ENCODE data around the gene MEIS2.
"Not testable (repeated sequence)": the region's sequence is repeated elsewhere in the genome, so short reads cannot be mapped to it uniquely, and the experiment has no call there.

The MEIS2 gene

GRCh38 chr15:37002041-37002672, 98.2 kb downstream of the MEIS2 start:
- DNase-seq, result no peak
- no peaks in the 10 kb centered on the region for H3K9me3 ChIP-seq (ENCODE audit: control insufficient read depth, low read length)
- no peaks in the 10 kb centered on the region for H3K4me1 ChIP-seq (ENCODE audit: control insufficient read depth, insufficient read depth, low read length, poor library complexity, severe bottlenecking)
- no peak overlapping the region for H3K4me3 ChIP-seq (ENCODE audit: insufficient read depth, low read depth, low read length, poor library complexity, severe bottlenecking)
- H3K36me3 ChIP-seq (ENCODE audit: control insufficient read depth, insufficient read depth, low read length), result no peaks in the 10 kb centered on the region
- H3K27ac ChIP-seq (ENCODE audit: insufficient read depth, low read length, poor library complexity, severe bottlenecking), result no peak overlapping the region
- no peaks in the 10 kb centered on the region for H3K27me3 ChIP-seq (replicated peaks; ENCODE audit: control insufficient read depth, insufficient read depth, low read length, poor library complexity, severe bottlenecking)

GRCh38 chr15:37001417-37001816, 98.9 kb downstream of the MEIS2 start:
- Histone ChIP-seq H3K4me3 (ENCODE audit: insufficient read depth, low read depth, low read length, poor library complexity, severe bottlenecking) (no peak overlapping the region), H3K27ac (ENCODE audit: insufficient read depth, low read length, poor library complexity, severe bottlenecking) (no peak overlapping the region), H3K9me3 (ENCODE audit: control insufficient read depth, low read length) (no peaks in the 10 kb centered on the region), H3K27me3 (replicated peaks; ENCODE audit: control insufficient read depth, insufficient read depth, low read length, poor library complexity, severe bottlenecking) (no peaks in the 10 kb centered on the region), H3K4me1 (ENCODE audit: control insufficient read depth, insufficient read depth, low read length, poor library complexity, severe bottlenecking) (no peaks in the 10 kb centered on the region), H3K36me3 (ENCODE audit: control insufficient read depth, insufficient read depth, low read length) (no peaks in the 10 kb centered on the region)
- DNase-seq, result no peak

GRCh38 chr15:36999778-37000177, 100.6 kb downstream of the MEIS2 start:
- Histone ChIP-seq H3K27ac (ENCODE audit: insufficient read depth, low read length, poor library complexity, severe bottlenecking) (no peak overlapping the region), H3K36me3 (ENCODE audit: control insufficient read depth, insufficient read depth, low read length) (no peaks in the 10 kb centered on the region), H3K27me3 (replicated peaks; ENCODE audit: control insufficient read depth, insufficient read depth, low read length, poor library complexity, severe bottlenecking) (no peaks in the 10 kb centered on the region), H3K4me1 (ENCODE audit: control insufficient read depth, insufficient read depth, low read length, poor library complexity, severe bottlenecking) (no peaks in the 10 kb centered on the region), H3K4me3 (ENCODE audit: insufficient read depth, low read depth, low read length, poor library complexity, severe bottlenecking) (no peak overlapping the region), H3K9me3 (ENCODE audit: control insufficient read depth, low read length) (no peaks in the 10 kb centered on the region)
- no peak for DNase-seq

- H3K4me1 ChIP-seq (ENCODE audit: control insufficient read depth, insufficient read depth, low read length, poor library complexity, severe bottlenecking), result no peaks in the 10 kb centered on the region
- H3K9me3 ChIP-seq (ENCODE audit: control insufficient read depth, low read length), result no peaks in the 10 kb centered on the region
- DNase-seq, result no peak
- H3K4me3 ChIP-seq (ENCODE audit: insufficient read depth, low read depth, low read length, poor library complexity, severe bottlenecking), result no peak overlapping the region
- no peaks in the 10 kb centered on the region for H3K27me3 ChIP-seq (replicated peaks; ENCODE audit: control insufficient read depth, insufficient read depth, low read length, poor library complexity, severe bottlenecking)
- H3K27ac ChIP-seq (ENCODE audit: insufficient read depth, low read length, poor library complexity, severe bottlenecking), result no peak overlapping the region
- no peaks in the 10 kb centered on the region for H3K36me3 ChIP-seq (ENCODE audit: control insufficient read depth, insufficient read depth, low read length)
These were observed 103.7 kb downstream of the MEIS2 start for GRCh38 chr15:36996538-36997181.

GRCh38 chr15:36996121-36996520, 104.2 kb downstream of the MEIS2 start:
- no peak for DNase-seq

GRCh38 chr15:36994790-36995189, 105.6 kb downstream of the MEIS2 start:
- H3K4me1 ChIP-seq (ENCODE audit: control insufficient read depth, insufficient read depth, low read length, poor library complexity, severe bottlenecking), result no peaks in the 10 kb centered on the region
- no peaks in the 10 kb centered on the region for H3K36me3 ChIP-seq (ENCODE audit: control insufficient read depth, insufficient read depth, low read length)
- H3K27ac ChIP-seq (ENCODE audit: insufficient read depth, low read length, poor library complexity, severe bottlenecking), result no peak overlapping the region
- no peak overlapping the region for H3K4me3 ChIP-seq (ENCODE audit: insufficient read depth, low read depth, low read length, poor library complexity, severe bottlenecking)
- H3K27me3 ChIP-seq (replicated peaks; ENCODE audit: control insufficient read depth, insufficient read depth, low read length, poor library complexity, severe bottlenecking), result no peaks in the 10 kb centered on the region
- DNase-seq, result no peak
- no peaks in the 10 kb centered on the region for H3K9me3 ChIP-seq (ENCODE audit: control insufficient read depth, low read length)

More at GRCh38 chr15:36996121-36996520, 104.2 kb downstream of the MEIS2 start:
- no peaks in the 10 kb centered on the region for H3K9me3 ChIP-seq (ENCODE audit: control insufficient read depth, low read length)
- H3K27ac ChIP-seq (ENCODE audit: insufficient read depth, low read length, poor library complexity, severe bottlenecking), result no peak overlapping the region
- H3K4me1 ChIP-seq (ENCODE audit: control insufficient read depth, insufficient read depth, low read length, poor library complexity, severe bottlenecking), result no peaks in the 10 kb centered on the region
- no peaks in the 10 kb centered on the region for H3K36me3 ChIP-seq (ENCODE audit: control insufficient read depth, insufficient read depth, low read length)
- no peak overlapping the region for H3K4me3 ChIP-seq (ENCODE audit: insufficient read depth, low read depth, low read length, poor library complexity, severe bottlenecking)
- H3K27me3 ChIP-seq (replicated peaks; ENCODE audit: control insufficient read depth, insufficient read depth, low read length, poor library complexity, severe bottlenecking), result no peaks in the 10 kb centered on the region

- Histone ChIP-seq H3K9me3 (ENCODE audit: control insufficient read depth, low read length) (no peaks in the 10 kb centered on the region), H3K27ac (ENCODE audit: insufficient read depth, low read length, poor library complexity, severe bottlenecking) (no peak overlapping the region), H3K4me3 (ENCODE audit: insufficient read depth, low read depth, low read length, poor library complexity, severe bottlenecking) (no peak overlapping the region), H3K4me1 (ENCODE audit: control insufficient read depth, insufficient read depth, low read length, poor library complexity, severe bottlenecking) (no peaks in the 10 kb centered on the region), H3K36me3 (ENCODE audit: control insufficient read depth, insufficient read depth, low read length) (no peaks in the 10 kb centered on the region), H3K27me3 (replicated peaks; ENCODE audit: control insufficient read depth, insufficient read depth, low read length, poor library complexity, severe bottlenecking) (no peaks in the 10 kb centered on the region)
- no peak for DNase-seq
These were observed 107.9 kb downstream of the MEIS2 start for GRCh38 chr15:36992454-36992853.

GRCh38 chr15:36988947-36989346, 111.4 kb downstream of the MEIS2 start:
- Histone ChIP-seq H3K4me3 (ENCODE audit: insufficient read depth, low read depth, low read length, poor library complexity, severe bottlenecking) (no peak overlapping the region), H3K27me3 (replicated peaks; ENCODE audit: control insufficient read depth, insufficient read depth, low read length, poor library complexity, severe bottlenecking) (no peaks in the 10 kb centered on the region), H3K27ac (ENCODE audit: insufficient read depth, low read length, poor library complexity, severe bottlenecking) (no peak overlapping the region), H3K9me3 (ENCODE audit: control insufficient read depth, low read length) (no peaks in the 10 kb centered on the region), H3K36me3 (ENCODE audit: control insufficient read depth, insufficient read depth, low read length) (no peaks in the 10 kb centered on the region), H3K4me1 (ENCODE audit: control insufficient read depth, insufficient read depth, low read length, poor library complexity, severe bottlenecking) (no peaks in the 10 kb centered on the region)
- DNase-seq, result no peak

- no peak for DNase-seq
- no peak overlapping the region for H3K4me3 ChIP-seq (ENCODE audit: insufficient read depth, low read depth, low read length, poor library complexity, severe bottlenecking)
These were observed 117.9 kb downstream of the MEIS2 start for GRCh38 chr15:36982430-36982829.

GRCh38 chr15:36980281-36980680, 120.1 kb downstream of the MEIS2 start:
- not testable (repeated sequence) for H3K4me3 ChIP-seq (ENCODE audit: insufficient read depth, low read depth, low read length, poor library complexity, severe bottlenecking); H3K27ac ChIP-seq (ENCODE audit: insufficient read depth, low read length, poor library complexity, severe bottlenecking); H3K9me3 ChIP-seq (ENCODE audit: control insufficient read depth, low read length); H3K4me1 ChIP-seq (ENCODE audit: control insufficient read depth, insufficient read depth, low read length, poor library complexity, severe bottlenecking); H3K27me3 ChIP-seq (replicated peaks; ENCODE audit: control insufficient read depth, insufficient read depth, low read length, poor library complexity, severe bottlenecking); H3K36me3 ChIP-seq (ENCODE audit: control insufficient read depth, insufficient read depth, low read length); DNase-seq

More at GRCh38 chr15:36982430-36982829, 117.9 kb downstream of the MEIS2 start:
- Histone ChIP-seq H3K27me3 (replicated peaks; ENCODE audit: control insufficient read depth, insufficient read depth, low read length, poor library complexity, severe bottlenecking) (no peaks in the 10 kb centered on the region), H3K9me3 (ENCODE audit: control insufficient read depth, low read length) (no peaks in the 10 kb centered on the region), H3K36me3 (ENCODE audit: control insufficient read depth, insufficient read depth, low read length) (no peaks in the 10 kb centered on the region), H3K4me1 (ENCODE audit: control insufficient read depth, insufficient read depth, low read length, poor library complexity, severe bottlenecking) (no peaks in the 10 kb centered on the region), H3K27ac (ENCODE audit: insufficient read depth, low read length, poor library complexity, severe bottlenecking) (no peak overlapping the region)
